Calu3 (cell line): Measurements from ENCODE around the gene PHF5A. TPM values are rescaled to one million over a fixed set of nuclear protein-coding genes. Genes with fewer than 3 reads are reported as not detected.
"Not testable (repeated sequence)": the region's sequence is repeated elsewhere in the genome, so short reads cannot be mapped to it uniquely, and the experiment has no call there.

Experiments
- BruUV-seq: library from RNA; stranded (reverse); fragments of 400-500 nt; replicated peaks from 2 replicates; lab custom pipeline; 2021; lab: Mats Ljungman, UMichigan
- CTCF ChIA-PET: fragments of 300-600 bp; sonication (Branson Sonifier 250); formaldehyde crosslinking; loops from one replicate; lab custom pipeline; 2022; ENCODE audit warnings: antibody characterized with exemption; lab: Charles Lee
- DNase-seq: peaks from one replicate; pipeline ENCODE4 v3.0.0; 2022
- H3K27ac Mint-ChIP-seq: one replicate; pipeline ENCODE4 v1.8.0; 2022; ENCODE audit warnings: mixed read lengths; ENCODE audit not compliant: unreplicated experiment
- H3K27me3 Mint-ChIP-seq: one replicate; pipeline ENCODE4 v1.8.0; 2022; ENCODE audit warnings: mixed read lengths; ENCODE audit not compliant: unreplicated experiment
- H3K36me3 Mint-ChIP-seq: one replicate; pipeline ENCODE4 v1.8.0; 2022; ENCODE audit warnings: mild to moderate bottlenecking, moderate library complexity, mixed read lengths; ENCODE audit not compliant: insufficient read depth, unreplicated experiment
- H3K4me1 Mint-ChIP-seq: one replicate; pipeline ENCODE4 v1.8.0; 2022; ENCODE audit warnings: mild to moderate bottlenecking, low read depth, mixed read lengths; ENCODE audit not compliant: unreplicated experiment
- H3K4me3 Mint-ChIP-seq: one replicate; pipeline ENCODE4 v1.8.0; 2022; ENCODE audit warnings: mild to moderate bottlenecking, low read depth, moderate library complexity, mixed read lengths; ENCODE audit not compliant: unreplicated experiment
- H3K9me3 Mint-ChIP-seq: one replicate; pipeline ENCODE4 v1.8.0; 2022; ENCODE audit warnings: low read depth, mixed read lengths; ENCODE audit not compliant: unreplicated experiment
- intact Hi-C: fragments of 100-400 bp; cut with micrococcal nuclease; formaldehyde crosslinking; loops from one replicate; pipeline ENCODE4 v1.10.0; 2022; ENCODE audit not compliant: unreplicated experiment
- total RNA-seq: library from RNA; stranded (reverse); gene quantifications from 2 replicates; pipeline ENCODE4 v1.2.3, GENCODE V29; 2022
- TF ChIP-seq, protein P1 (sequence below): fragments of 200-600 bp; IDR thresholded peaks from one replicate; pipeline ENCODE4 v1.8.0; 2022; ENCODE audit warnings: antibody characterized with exemption; ENCODE audit not compliant: unreplicated experiment

Gene PHF5A
- total RNA-seq, 1 experiment from 2014 or later, result 53.3 TPM

DNA sequence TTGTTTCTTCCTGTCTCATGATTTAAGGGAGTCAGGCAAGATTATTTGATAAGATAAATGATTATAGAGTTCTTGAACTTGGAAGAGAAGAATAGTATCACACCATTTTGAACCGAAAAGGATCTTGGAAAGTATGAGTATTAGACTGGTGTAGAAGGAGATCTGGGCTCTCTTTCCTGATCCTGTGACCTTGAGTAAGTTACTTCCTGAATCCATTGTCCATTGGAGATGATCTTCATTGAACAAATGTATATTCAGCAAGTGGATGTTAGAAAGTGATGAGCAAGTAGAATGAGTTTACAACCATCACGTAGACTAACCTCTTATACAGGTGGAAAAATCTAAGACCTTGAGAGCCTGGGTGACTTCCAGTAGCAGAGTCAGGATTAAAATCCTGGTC lies 2.4 kb upstream of the PHF5A start:
- peak overlapping the region; percentile 91 for H3K4me3 Mint-ChIP-seq
- CTCF ChIA-PET, result no interaction called here

DNA sequence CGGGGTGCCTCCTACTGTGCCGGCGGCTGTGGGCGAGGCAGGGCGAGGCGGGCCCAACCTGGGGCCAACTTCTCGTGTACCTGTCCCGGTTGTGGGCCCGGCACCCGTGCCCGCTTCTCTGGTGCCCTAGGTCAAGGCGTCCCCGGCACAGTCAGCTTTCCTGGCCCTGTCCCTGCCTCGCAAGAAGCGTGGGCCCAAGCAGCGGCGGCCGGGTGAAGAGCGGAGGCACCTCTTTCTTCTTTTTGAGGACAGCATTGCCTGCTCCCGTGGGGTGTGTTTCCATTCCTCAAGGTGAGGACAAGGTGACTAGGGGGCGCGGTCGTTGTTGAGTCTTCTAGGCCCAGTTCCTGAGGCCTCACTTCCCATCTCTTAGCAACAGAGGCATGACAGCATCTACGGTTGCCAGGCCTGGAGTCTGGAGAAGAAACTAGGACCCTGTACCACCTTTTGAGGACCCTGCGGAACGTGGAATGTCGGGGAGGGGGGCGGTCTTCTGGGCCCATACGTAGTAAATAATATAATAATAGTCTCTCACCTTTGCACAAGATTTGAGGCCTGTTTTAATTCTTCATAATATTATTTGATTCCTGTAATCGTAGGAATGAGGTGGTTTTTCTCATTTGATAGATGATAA lies 843 bp upstream of the PHF5A start:
- Mint-ChIP-seq H3K4me1 (peaks cover 30% of the 10 kb centered on the region), H3K27me3 (no peaks in the 10 kb centered on the region), H3K4me3 (peak overlapping the region; percentile 91), H3K9me3 (no peaks in the 10 kb centered on the region), H3K27ac (peak overlapping the region; percentile 100), H3K36me3 (peaks cover 55% of the 10 kb centered on the region)
- CTCF ChIA-PET, result interaction anchor here (0.7 to 1.5 kb wide), 3 partner anchors 48 to 68 kb away, joined by 4 to 10 read pairs (median 6); no protein-coding TSS in a partner anchor
- DNase-seq, result no peak
- intact Hi-C loops, result no loop called here
- TF ChIP-seq, protein P1, sequence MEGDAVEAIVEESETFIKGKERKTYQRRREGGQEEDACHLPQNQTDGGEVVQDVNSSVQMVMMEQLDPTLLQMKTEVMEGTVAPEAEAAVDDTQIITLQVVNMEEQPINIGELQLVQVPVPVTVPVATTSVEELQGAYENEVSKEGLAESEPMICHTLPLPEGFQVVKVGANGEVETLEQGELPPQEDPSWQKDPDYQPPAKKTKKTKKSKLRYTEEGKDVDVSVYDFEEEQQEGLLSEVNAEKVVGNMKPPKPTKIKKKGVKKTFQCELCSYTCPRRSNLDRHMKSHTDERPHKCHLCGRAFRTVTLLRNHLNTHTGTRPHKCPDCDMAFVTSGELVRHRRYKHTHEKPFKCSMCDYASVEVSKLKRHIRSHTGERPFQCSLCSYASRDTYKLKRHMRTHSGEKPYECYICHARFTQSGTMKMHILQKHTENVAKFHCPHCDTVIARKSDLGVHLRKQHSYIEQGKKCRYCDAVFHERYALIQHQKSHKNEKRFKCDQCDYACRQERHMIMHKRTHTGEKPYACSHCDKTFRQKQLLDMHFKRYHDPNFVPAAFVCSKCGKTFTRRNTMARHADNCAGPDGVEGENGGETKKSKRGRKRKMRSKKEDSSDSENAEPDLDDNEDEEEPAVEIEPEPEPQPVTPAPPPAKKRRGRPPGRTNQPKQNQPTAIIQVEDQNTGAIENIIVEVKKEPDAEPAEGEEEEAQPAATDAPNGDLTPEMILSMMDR, result no peak
- no TSS peak for BruUV-seq

More for the DNA sequence above, 2.4 kb upstream of the PHF5A start:
- Mint-ChIP-seq H3K4me1 (peaks cover 30% of the 10 kb centered on the region), H3K27me3 (no peaks in the 10 kb centered on the region), H3K9me3 (no peaks in the 10 kb centered on the region), H3K27ac (no peak overlapping the region), H3K36me3 (peaks cover 43% of the 10 kb centered on the region)
- TF ChIP-seq, protein P1, result no peak
- intact Hi-C loops, result no loop called here
- DNase-seq, result no peak
- no TSS peak for BruUV-seq

DNA sequence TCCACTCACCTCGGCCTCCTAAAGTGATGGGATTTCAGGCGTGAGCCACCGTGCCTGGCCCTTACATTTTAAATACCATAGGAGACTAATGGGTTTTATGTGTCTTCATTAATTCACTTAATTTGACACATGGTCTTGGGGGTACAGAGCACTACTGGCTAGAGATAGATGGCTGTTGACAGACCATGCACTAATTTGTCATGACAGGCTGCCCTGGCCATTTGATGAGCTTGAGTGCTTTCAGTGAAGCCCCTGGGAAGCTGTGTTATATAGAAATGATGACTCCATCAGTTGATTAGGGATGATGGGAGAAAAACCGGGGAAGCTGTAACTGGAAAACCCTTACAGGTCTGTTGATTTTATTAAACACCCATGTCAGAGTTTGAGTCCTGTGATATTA lies 6.6 kb downstream of the PHF5A start:
- CTCF ChIA-PET, result interaction anchor here (0.7 to 1.0 kb wide), 2 partner anchors 44 to 70 kb away, joined by 3 to 4 read pairs; no protein-coding TSS in a partner anchor
- TF ChIP-seq, protein P1, result no peak
- no peak for DNase-seq
- Mint-ChIP-seq H3K4me3 (no peak overlapping the region), H3K9me3 (no peaks in the 10 kb centered on the region), H3K36me3 (peaks cover 65% of the 10 kb centered on the region), H3K4me1 (peaks cover 2% of the 10 kb centered on the region), H3K27me3 (no peaks in the 10 kb centered on the region), H3K27ac (no peak overlapping the region)
- BruUV-seq, result no TSS peak
- intact Hi-C loops, result no loop called here

DNA sequence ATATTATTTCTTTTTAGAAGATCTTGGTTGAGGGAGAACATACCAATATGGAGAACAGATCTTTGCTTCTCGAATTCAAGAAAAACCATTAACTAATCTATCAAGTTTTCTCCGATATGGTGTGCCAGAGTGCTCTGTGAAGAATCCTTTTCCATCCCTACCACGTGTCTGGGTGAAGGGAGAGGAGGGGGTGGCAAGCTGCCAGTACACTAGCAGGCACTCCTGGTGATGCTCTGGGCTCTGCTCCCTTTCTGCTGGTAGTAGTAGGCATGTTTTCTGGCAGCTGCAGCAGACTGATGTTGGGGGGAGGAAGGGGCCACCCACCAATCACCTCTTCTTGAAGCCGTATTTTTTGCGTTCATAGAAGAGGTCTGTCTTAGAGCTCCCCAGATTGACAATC lies 8.4 kb downstream of the PHF5A start:
- intact Hi-C loops, H3K27ac Mint-ChIP-seq, H3K27me3 Mint-ChIP-seq, H3K4me3 Mint-ChIP-seq, BruUV-seq, H3K4me1 Mint-ChIP-seq, CTCF ChIA-PET, H3K9me3 Mint-ChIP-seq, DNase-seq: not testable (repeated sequence)
- peaks cover 59% of the 10 kb centered on the region for H3K36me3 Mint-ChIP-seq

DNA sequence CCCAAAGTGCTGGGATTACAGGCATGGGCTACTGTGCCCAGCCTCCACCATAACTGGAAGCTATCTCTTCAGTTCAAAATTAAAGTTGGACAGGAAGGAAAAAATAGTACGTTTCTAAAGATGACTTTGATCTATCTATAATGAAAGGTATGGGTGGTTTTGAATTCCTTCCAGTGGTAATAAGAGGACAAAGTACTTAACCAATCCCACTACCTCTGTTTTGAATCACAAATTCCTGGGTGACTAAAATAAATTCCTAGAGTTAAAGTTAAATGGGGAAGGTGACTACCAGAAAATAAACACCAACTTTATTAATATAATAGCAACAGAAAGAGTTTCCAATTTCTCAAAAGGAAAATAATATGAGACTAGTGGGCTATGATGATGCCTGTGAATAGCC lies 9.1 kb downstream of the PHF5A start:
- TF ChIP-seq, protein P1, result no peak
- Mint-ChIP-seq H3K27ac (no peak overlapping the region), H3K4me3 (no peak overlapping the region), H3K4me1 (no peaks in the 10 kb centered on the region), H3K27me3 (no peaks in the 10 kb centered on the region), H3K9me3 (no peaks in the 10 kb centered on the region), H3K36me3 (peaks cover 53% of the 10 kb centered on the region)
- BruUV-seq, result no TSS peak
- CTCF ChIA-PET, result no interaction called here
- intact Hi-C loops, result no loop called here
- no peak for DNase-seq
